Smooth muscle cell (in vitro differentiated cells): Measurements from ENCODE around the gene CERS6. TPM values are rescaled to one million over a fixed set of nuclear protein-coding genes. Genes with fewer than 3 reads are reported as not detected.

Source experiments
- DNase-seq: peaks from one replicate; lab custom pipeline; 2025; ENCODE audit not compliant: unreplicated experiment; lab: John Stamatoyannopoulos, UW
- H2AFZ ChIP-seq: fragments of 200-600 bp; sonication (generic); 2 replicates; pipeline ENCODE4 v1.6.0; 2016; ENCODE audit warnings: antibody characterized with exemption, low read depth, mild to moderate bottlenecking
- H3F3A ChIP-seq: fragments of 200-600 bp; sonication (generic); 2 replicates; pipeline ENCODE4 v1.6.0; 2017; ENCODE audit warnings: antibody characterized with exemption, low read depth
- H3K27ac ChIP-seq: fragments of 200-600 bp; sonication (generic); 2 replicates; pipeline ENCODE4 v1.5.1; 2016; ENCODE audit warnings: low read depth, mild to moderate bottlenecking
- H3K27me3 ChIP-seq: fragments of 200-600 bp; sonication (generic); 2 replicates; pipeline ENCODE4 v1.6.1; 2016; ENCODE audit warnings: low read depth, mild to moderate bottlenecking
- H3K36me3 ChIP-seq: fragments of 200-600 bp; sonication (generic); 2 replicates; pipeline ENCODE4 v1.5.1; 2016; ENCODE audit warnings: low read depth
- H3K4me1 ChIP-seq: fragments of 200-600 bp; sonication (generic); 2 replicates; pipeline ENCODE4 v1.5.1; 2016; ENCODE audit warnings: low read depth
- H3K4me2 ChIP-seq: fragments of 200-600 bp; sonication (generic); 2 replicates; pipeline ENCODE4 v1.6.0; 2016; ENCODE audit warnings: mild to moderate bottlenecking
- H3K4me3 ChIP-seq: fragments of 200-600 bp; sonication (generic); 2 replicates; pipeline ENCODE4 v1.5.1; 2016; ENCODE audit warnings: mild to moderate bottlenecking
- H3K79me2 ChIP-seq: fragments of 200-600 bp; sonication (generic); 2 replicates; pipeline ENCODE4 v1.6.0; 2016; ENCODE audit warnings: low read depth, mild to moderate bottlenecking
- H3K9ac ChIP-seq: fragments of 200-600 bp; sonication (generic); 2 replicates; pipeline ENCODE4 v1.6.0; 2016; ENCODE audit warnings: low read depth
- H3K9me3 ChIP-seq: fragments of 200-600 bp; sonication (generic); replicated peaks from 2 replicates; pipeline ENCODE4 v1.5.1; 2016; ENCODE audit warnings: low read depth
- H4K20me1 ChIP-seq: fragments of 200-600 bp; sonication (generic); 2 replicates; pipeline ENCODE4 v1.6.0; 2016; ENCODE audit warnings: low read depth
- CTCF ChIP-seq: fragments of 200-600 bp; sonication (generic); IDR thresholded peaks from 2 replicates; pipeline ENCODE4 v1.5.1; 2017; ENCODE audit warnings: borderline replicate concordance, mild to moderate bottlenecking, antibody characterized with exemption; ENCODE audit not compliant: insufficient read depth, poor library complexity, severe bottlenecking
- WGBS: methylation state at CpG from one replicate; pipeline ENCODE4 v1.1.7; 2016; ENCODE audit warnings: low lambda C conversion rate; 5-methylcytosine and 5-hydroxymethylcytosine counted together
- polyA plus RNA-seq: library from polyadenylated mRNA; unstranded; fragments of >200 nt; fragmentation: Nextera tagmentation; extraction: Ambion mirVana; gene quantifications from 2 replicates; pipeline ENCODE4 v1.2.1, GENCODE V29; 2016
- total RNA-seq: library from RNA; depleted of rRNA; stranded (reverse); fragments of >200 nt; gene quantifications from 2 replicates; pipeline ENCODE4 v1.2.3, GENCODE V29; 2014

The CERS6 gene
- total and polyA plus RNA-seq, 2 experiments from 2014 or later: 9.2 to 26.6 TPM

GRCh38 chr2:168784993-168785392, 328.9 kb downstream of the CERS6 start:
- no peaks in the 10 kb centered on the region for H3K27me3 ChIP-seq
- H3K4me3 ChIP-seq: no peak overlapping the region
- H3K27ac ChIP-seq: no peak overlapping the region
- H3F3A ChIP-seq: no peaks in the 10 kb centered on the region
- no peaks in the 10 kb centered on the region for H3K79me2 ChIP-seq
- DNase-seq: no peak
- H3K4me2 ChIP-seq: no peak overlapping the region
- H3K9ac ChIP-seq: no peak overlapping the region
- no peak overlapping the region for H2AFZ ChIP-seq
- H3K9me3 ChIP-seq: no peaks in the 10 kb centered on the region
- no peaks in the 10 kb centered on the region for H3K4me1 ChIP-seq
- H4K20me1 ChIP-seq: no peaks in the 10 kb centered on the region
- no peaks in the 10 kb centered on the region for H3K36me3 ChIP-seq
- WGBS: 92% methylated on average over 3 of the region's 3 CpGs
- no peak for TF ChIP-seq CTCF

- Histone ChIP-seq H3K36me3 (no peaks in the 10 kb centered on the region), H3F3A (no peaks in the 10 kb centered on the region), H2AFZ (no peak overlapping the region), H3K79me2 (no peaks in the 10 kb centered on the region), H3K4me3 (no peak overlapping the region), H4K20me1 (no peaks in the 10 kb centered on the region), H3K4me1 (no peaks in the 10 kb centered on the region), H3K9me3 (no peaks in the 10 kb centered on the region), H3K9ac (no peak overlapping the region), H3K27me3 (no peaks in the 10 kb centered on the region), H3K4me2 (no peak overlapping the region), H3K27ac (no peak overlapping the region)
- TF ChIP-seq CTCF: no peak
- no peak for DNase-seq
- WGBS: 73% methylated on average over 3 of the region's 3 CpGs
Observed at GRCh38 chr2:168787098-168787781, 331.2 kb downstream of the CERS6 start.

- no peak overlapping the region for H3K4me2 ChIP-seq
- WGBS: 95% methylated on average over 1 of the region's 1 CpG
- H3K27me3 ChIP-seq: no peaks in the 10 kb centered on the region
- no peaks in the 10 kb centered on the region for H3K9me3 ChIP-seq
- H3K27ac ChIP-seq: no peak overlapping the region
- H3K79me2 ChIP-seq: no peaks in the 10 kb centered on the region
- H3K9ac ChIP-seq: no peak overlapping the region
- no peak overlapping the region for H2AFZ ChIP-seq
- no peak for TF ChIP-seq CTCF
- no peaks in the 10 kb centered on the region for H3K4me1 ChIP-seq
- no peak for DNase-seq
- no peaks in the 10 kb centered on the region for H3K36me3 ChIP-seq
- no peaks in the 10 kb centered on the region for H3F3A ChIP-seq
- H3K4me3 ChIP-seq: no peak overlapping the region
- H4K20me1 ChIP-seq: no peaks in the 10 kb centered on the region
Observed at GRCh38 chr2:168787782-168788376, 331.8 kb downstream of the CERS6 start.

- no peak for TF ChIP-seq CTCF
- Histone ChIP-seq H3K79me2 (no peaks in the 10 kb centered on the region), H3K9ac (no peak overlapping the region), H3K27ac (no peak overlapping the region), H3K36me3 (no peaks in the 10 kb centered on the region), H3K4me1 (no peaks in the 10 kb centered on the region), H3K4me3 (no peak overlapping the region), H3K4me2 (no peak overlapping the region), H3K9me3 (no peaks in the 10 kb centered on the region), H4K20me1 (no peaks in the 10 kb centered on the region), H3F3A (no peaks in the 10 kb centered on the region), H2AFZ (no peak overlapping the region), H3K27me3 (no peaks in the 10 kb centered on the region)
- WGBS: 61% methylated on average over 7 of the region's 7 CpGs
- DNase-seq: no peak
Observed at GRCh38 chr2:168789776-168790175, 333.7 kb downstream of the CERS6 start.
